K562 (cell line): ENCODE data around the gene ACBD4.

Source experiments
- HDAC8 ChIP-seq: fragments of 450-650 bp; IDR thresholded peaks from 2 replicates; pipeline ENCODE4 v1.6.1; 2016; ENCODE audit warnings: mild to moderate bottlenecking, missing genetic modification characterization, moderate library complexity, missing compliant biosample characterization
- TEAD1 ChIP-seq, 2 experiments: fragments of 450-650 bp in 1 of 2; sonication (generic) in 1 of 2; formaldehyde crosslinking; IDR thresholded peaks; 2 replicates each; pipeline versions ENCODE4 v1.4.0 to v1.8.0; 2020 to 2022; ENCODE audit warnings: mild to moderate bottlenecking in 2 of 2, missing genetic modification reagents in 1 of 2
- USF1 ChIP-seq: sonication (generic); formaldehyde crosslinking; IDR thresholded peaks from 2 replicates; pipeline ENCODE4 v1.9.0; 2022; ENCODE audit warnings: mild to moderate bottlenecking, missing genetic modification reagents
- ZNF785 ChIP-seq: fragments of 250-450 bp; sonication (Bioruptor Pico); IDR thresholded peaks from 2 replicates; pipeline ENCODE4 v1.4.0; 2020; ENCODE audit warnings: mild to moderate bottlenecking

- TF ChIP-seq USF1 (CRISPR knock-in tag) (no peak), TEAD1 (CRISPR knock-in tag; IDR thresholded peaks at IDR 0.05) (no peak), ZNF785 (CRISPR knock-in tag) (no peak), HDAC8 (tag) (no peak)
These were observed 21.2 kb upstream of the ACBD4 start for GRCh38 chr17:45114117-45114932.
